ENCODE measurements around the gene ZNHIT6.

The ZNHIT6 gene

GRCh38 chr1:85621430-85621829, 86.8 kb downstream of the ZNHIT6 start:
- DNase-seq (ENCODE audit: low read depth), result no peak

GRCh38 chr1:85617633-85618100, 90.6 kb downstream of the ZNHIT6 start:
- no peak for DNase-seq (ENCODE audit: low read depth)

- no peak for DNase-seq (ENCODE audit: low read depth)
Measured at GRCh38 chr1:85616736-85617135, 91.5 kb downstream of the ZNHIT6 start.

- no peak for DNase-seq (ENCODE audit: low read depth)
Measured at GRCh38 chr1:85616364-85616705, 91.9 kb downstream of the ZNHIT6 start.

- DNase-seq (ENCODE audit: low read depth), result no peak
Measured at GRCh38 chr1:85615586-85616363, 92.5 kb downstream of the ZNHIT6 start.

- DNase-seq (ENCODE audit: low read depth), result peak; percentile 88
Measured at GRCh38 chr1:85612704-85613361, 95.4 kb downstream of the ZNHIT6 start.

GRCh38 chr1:85611856-85612255, 96.4 kb downstream of the ZNHIT6 start:
- DNase-seq (ENCODE audit: low read depth), result peak; percentile 100

GRCh38 chr1:85611425-85611824, 96.8 kb downstream of the ZNHIT6 start:
- DNase-seq (ENCODE audit: low read depth), result peak; percentile 69

GRCh38 chr1:85609976-85610375, 98.3 kb downstream of the ZNHIT6 start:
- no peak for DNase-seq (ENCODE audit: low read depth)

- DNase-seq (ENCODE audit: low read depth), result no peak
Measured at GRCh38 chr1:85608851-85609250, 99.4 kb downstream of the ZNHIT6 start.

- DNase-seq (ENCODE audit: low read depth), result no peak
Measured at GRCh38 chr1:85607921-85608265, 100.3 kb downstream of the ZNHIT6 start.

GRCh38 chr1:85607126-85607920, 100.9 kb downstream of the ZNHIT6 start:
- DNase-seq (ENCODE audit: low read depth), result peak; percentile 100

- no peak for DNase-seq (ENCODE audit: low read depth)
Measured at GRCh38 chr1:85606414-85606800, 101.8 kb downstream of the ZNHIT6 start.

GRCh38 chr1:85605484-85606413, 102.5 kb downstream of the ZNHIT6 start:
- DNase-seq (ENCODE audit: low read depth), result no peak

GRCh38 chr1:85604298-85604997, 103.8 kb downstream of the ZNHIT6 start:
- no peak for DNase-seq (ENCODE audit: low read depth)

GRCh38 chr1:85603086-85603880, 105.0 kb downstream of the ZNHIT6 start:
- DNase-seq (ENCODE audit: low read depth), result no peak

GRCh38 chr1:85602571-85602970, 105.7 kb downstream of the ZNHIT6 start:
- no peak for DNase-seq (ENCODE audit: low read depth)

GRCh38 chr1:85601901-85602300, 106.3 kb downstream of the ZNHIT6 start:
- no peak for DNase-seq (ENCODE audit: low read depth)

- DNase-seq (ENCODE audit: low read depth), result no peak
Measured at GRCh38 chr1:85599681-85600080, 108.6 kb downstream of the ZNHIT6 start.
